Putamen (tissue), 1 donor: ENCODE results near the gene HMGN4.
"Not testable (repeated sequence)": the region's sequence is repeated elsewhere in the genome, so short reads cannot be mapped to it uniquely, and the experiment has no call there.

Source experiments
- DNase-seq: peaks from one replicate; pipeline ENCODE4 v3.0.0-alpha.2; 2016; ENCODE audit warnings: low spot score

The HMGN4 gene

GRCh38 chr6:26522486-26523228 is 15.5 kb upstream of the HMGN4 start:
- DNase-seq: not testable (repeated sequence)

- DNase-seq: not testable (repeated sequence)
Measured at GRCh38 chr6:26524314-26524713, 13.9 kb upstream of the HMGN4 start.

- no peak for DNase-seq
Measured at GRCh38 chr6:26524722-26525370, 13.3 kb upstream of the HMGN4 start.

GRCh38 chr6:26525838-26526237 is 12.3 kb upstream of the HMGN4 start:
- no peak for DNase-seq

GRCh38 chr6:26526928-26527327 is 11.2 kb upstream of the HMGN4 start:
- DNase-seq: no peak

GRCh38 chr6:26530203-26530602 is 8.0 kb upstream of the HMGN4 start:
- no peak for DNase-seq

GRCh38 chr6:26531897-26532296 is 6.3 kb upstream of the HMGN4 start:
- no peak for DNase-seq

GRCh38 chr6:26532699-26533531 is 5.3 kb upstream of the HMGN4 start:
- DNase-seq: peak; percentile 94

- no peak for DNase-seq
Measured at GRCh38 chr6:26533532-26533931, 4.6 kb upstream of the HMGN4 start.

- no peak for DNase-seq
Measured at GRCh38 chr6:26534681-26535465, 3.3 kb upstream of the HMGN4 start.

GRCh38 chr6:26536571-26537159 is 1.5 kb upstream of the HMGN4 start:
- DNase-seq: peak; percentile 50

GRCh38 chr6:26537160-26537845 is 863 bp upstream of the HMGN4 start:
- DNase-seq: peak; percentile 90

- peak; percentile 12 for DNase-seq
Measured at GRCh38 chr6:26538572-26538902, 371 bp downstream of the HMGN4 start.

- no peak for DNase-seq
Measured at GRCh38 chr6:26539071-26539615, 977 bp downstream of the HMGN4 start.

- DNase-seq: no peak
Measured at GRCh38 chr6:26541579-26541978, 3.4 kb downstream of the HMGN4 start.

- no peak for DNase-seq
Measured at GRCh38 chr6:26543953-26544352, 5.8 kb downstream of the HMGN4 start.

- DNase-seq: no peak
Measured at GRCh38 chr6:26544473-26544872, 6.3 kb downstream of the HMGN4 start.

- DNase-seq: no peak
Measured at GRCh38 chr6:26545627-26546026, 7.5 kb downstream of the HMGN4 start.

- DNase-seq: not testable (repeated sequence)
Measured at GRCh38 chr6:26547363-26547762, 9.2 kb downstream of the HMGN4 start.

GRCh38 chr6:26550250-26550993 is 12.3 kb downstream of the HMGN4 start:
- no peak for DNase-seq
